GM12878 (cell line): ENCODE measurements around the gene RAP1A. TPM values are rescaled to one million over a fixed set of nuclear protein-coding genes. Genes with fewer than 3 reads are reported as not detected.

Experiments
- BCL3 ChIP-seq: IDR thresholded peaks from 2 replicates; pipeline ENCODE4 v1.6.1; 2011; ENCODE audit warnings: borderline replicate concordance, low read depth, mild to moderate bottlenecking, moderate library complexity, low read length; ENCODE audit not compliant: insufficient read depth, poor library complexity, severe bottlenecking
- BHLHE40 ChIP-seq, 2 experiments: fragments of 450-650 bp in 1 of 2; IDR thresholded peaks; 2 replicates each; pipeline ENCODE4 v1.6.1; 2011 to 2017; ENCODE audit warnings: low read depth in 2 of 2, borderline replicate concordance in 1 of 2, improper control_type of control experiment in 1 of 2, low read length in 1 of 2, mild to moderate bottlenecking in 1 of 2
- CHD1 ChIP-seq: IDR thresholded peaks from 2 replicates; pipeline ENCODE4 v1.6.1; 2012; ENCODE audit warnings: low read depth, low read length, improper control_type of control experiment
- EP300 ChIP-seq, 2 experiments: fragments of 150-350 bp in 1 of 2; IDR thresholded peaks; 2 replicates each; pipeline ENCODE4 v1.6.1; 2011 to 2012; ENCODE audit warnings: low read depth in 2 of 2, low read length in 2 of 2, borderline replicate concordance in 1 of 2, improper control_type of control experiment in 1 of 2, inconsistent platforms in 1 of 2; ENCODE audit not compliant: control insufficient read depth in 1 of 2
- MAX ChIP-seq: IDR thresholded peaks from 2 replicates; pipeline ENCODE4 v1.6.1; 2012; ENCODE audit warnings: low read depth, low read length, improper control_type of control experiment
- MXI1 ChIP-seq: fragments of 150-350 bp; IDR thresholded peaks from 2 replicates; pipeline ENCODE4 v1.6.1; 2011; ENCODE audit warnings: low read depth, mild to moderate bottlenecking, inconsistent platforms, low read length, improper control_type of control experiment
- PBX3 ChIP-seq: IDR thresholded peaks from 2 replicates; pipeline ENCODE4 v1.6.1; 2011; ENCODE audit warnings: mild to moderate bottlenecking, low read depth, low read length, moderate library complexity; ENCODE audit not compliant: insufficient replicate concordance
- PKNOX1 ChIP-seq: fragments of 450-650 bp; IDR thresholded peaks from 2 replicates; pipeline ENCODE4 v1.6.1; 2016; ENCODE audit warnings: mild to moderate bottlenecking
- PML ChIP-seq: IDR thresholded peaks from 2 replicates; pipeline ENCODE4 v1.6.1; 2012; ENCODE audit warnings: low read length, inconsistent platforms
- RAD51 ChIP-seq: fragments of 450-650 bp; IDR thresholded peaks from 2 replicates; pipeline ENCODE4 v1.6.1; 2016; ENCODE audit warnings: moderate library complexity, mild to moderate bottlenecking, inconsistent platforms
- RELA ChIP-seq: fragments of 450-650 bp; IDR thresholded peaks from 2 replicates; pipeline ENCODE4 v1.8.0; 2014; ENCODE audit warnings: borderline replicate concordance; ENCODE audit not compliant: partially characterized antibody
- REST ChIP-seq: IDR thresholded peaks from 2 replicates; pipeline ENCODE4 v1.6.1; 2012; ENCODE audit warnings: mild to moderate bottlenecking, low read depth, low read length
- SIN3A ChIP-seq: IDR thresholded peaks from 2 replicates; pipeline ENCODE4 v1.6.1; 2012; ENCODE audit warnings: low read depth, low read length, improper control_type of control experiment
- SMAD1 ChIP-seq: fragments of 450-650 bp; IDR thresholded peaks from 2 replicates; pipeline ENCODE4 v1.6.1; 2018; ENCODE audit warnings: mild to moderate bottlenecking, low read depth; ENCODE audit not compliant: partially characterized antibody
- SMARCA5 ChIP-seq: fragments of 450-650 bp; IDR thresholded peaks from 2 replicates; pipeline ENCODE4 v1.6.1; 2017; ENCODE audit warnings: mild to moderate bottlenecking
- SMC3 ChIP-seq: IDR thresholded peaks from 2 replicates; pipeline ENCODE4 v1.6.1; 2011; ENCODE audit warnings: low read length, improper control_type of control experiment, borderline replicate concordance
- SP1 ChIP-seq: IDR thresholded peaks from one replicate; pipeline ENCODE4 v1.6.1; 2011; ENCODE audit warnings: low read depth, low read length
- SREBF2 ChIP-seq: IDR thresholded peaks from 2 replicates; pipeline ENCODE4 v1.6.1; 2012; ENCODE audit warnings: mild to moderate bottlenecking, low read length
- polyA plus RNA-seq, 11 experiments: library from polyadenylated mRNA; depleted of rRNA in 4 of 11; unstranded in 6 of 11; stranded (reverse) in 5 of 11; fragments of >200 nt; fragmentation: Nextera tagmentation in 4 of 11; fragmentation: Illumina TruSeq in 1 of 11; extraction: Ambion mirVana in 4 of 11; extraction: Trizol in 1 of 11; gene quantifications; 1 replicate in 1 of 11; 2 replicates in 10 of 11; pipeline versions ENCODE4 v1.2.1 to v1.2.3, GENCODE V29; 2011 to 2016; ENCODE audit warnings: inconsistent platforms in 2 of 11, missing spikeins in 2 of 11, low read depth in 1 of 11
- total RNA-seq, 4 experiments: library from RNA; depleted of rRNA in 3 of 4; stranded (reverse); fragments of >200 nt in 3 of 4; fragmentation: Illumina TruSeq in 1 of 4; extraction: Trizol in 1 of 4; gene quantifications; 2 replicates each; pipeline versions ENCODE4 v1.2.1 to v1.2.3, GENCODE V29; 2013 to 2021

Gene RAP1A
- total and polyA plus RNA-seq, 10 of the 15 experiments (the other 5 are each of a cell fraction or from before 2014, with no cell fraction given): 38.4 to 213 (median 86.0) TPM

- TF ChIP-seq REST (no peak), RELA (no peak), SMAD1 (peak; percentile 60), RAD51 (peak; percentile 44; the same call in 1 of the 2 replicates), MAX (no peak), BCL3 (no peak), SMARCA5 (no peak), PML (0 out of 2 replicates have a peak, but pooled peaks have one; percentile 13), PBX3 (no peak), SMC3 (no peak), PKNOX1 (no peak), SP1 (no peak), SIN3A (no peak), BHLHE40 (IDR thresholded peaks at IDR 0.05; ENCODE audit: borderline replicate concordance in 1 of 2, low read depth in 2 of 2, low read length in 1 of 2) (0 out of 4 replicates have a peak, but pooled peaks of 1 of the 2 experiments have one; percentile 6), CHD1 (no peak), SREBF2 (no peak), EP300 (IDR thresholded peaks at IDR 0.05; ENCODE audit: borderline replicate concordance in 1 of 2, control insufficient read depth in 1 of 2, low read depth in 2 of 2, low read length in 2 of 2) (no peak), MXI1 (no peak)
These were observed 17.3 kb upstream of the RAP1A start (continued) for GRCh38 chr1:111602302-111602701.
